Upper lobe of right lung (tissue), 1 donor: ENCODE results near the gene HEXD. TPM values are rescaled to one million over a fixed set of nuclear protein-coding genes. Genes with fewer than 3 reads are reported as not detected.

Experiments
- ATAC-seq: fragments of 200-7000 bp; cut with Tn5 transposase; one replicate; pipeline ENCODE4 v1.9.1; 2020; ENCODE audit warnings: mild to moderate bottlenecking, moderate library complexity
- DNase-seq: peaks from one replicate; pipeline ENCODE4 v3.0.0-alpha.2; 2020
- H3K27ac ChIP-seq: fragments of 200-600 bp; one replicate; pipeline ENCODE4 v1.8.0; 2022
- H3K27me3 ChIP-seq: fragments of 200-600 bp; one replicate; pipeline ENCODE4 v1.8.0; 2022; ENCODE audit warnings: mild to moderate bottlenecking
- H3K36me3 ChIP-seq: fragments of 200-600 bp; one replicate; pipeline ENCODE4 v1.8.0; 2022
- H3K4me1 ChIP-seq: fragments of 200-600 bp; one replicate; pipeline ENCODE4 v1.8.0; 2022
- H3K4me3 ChIP-seq: fragments of 200-600 bp; one replicate; pipeline ENCODE4 v1.8.0; 2022; ENCODE audit warnings: mild to moderate bottlenecking
- H3K9me3 ChIP-seq: fragments of 200-600 bp; one replicate; pipeline ENCODE4 v1.8.0; 2022
- CTCF ChIP-seq: fragments of 200-600 bp; IDR thresholded peaks from one replicate; pipeline ENCODE4 v1.8.0; 2022; ENCODE audit warnings: antibody characterized with exemption
- intact Hi-C: fragments of 100-400 bp; cut with DNase I; formaldehyde crosslinking; loops from one replicate; pipeline ENCODE4 v1.11.0; 2022
- long read RNA-seq: library from polyadenylated mRNA; unstranded; transcript quantifications from one replicate; pipeline ENCODE4 v2.0.0, GENCODE V29; 2021
- total RNA-seq: library from RNA; stranded (reverse); fragmentation: NEBNext Ultra II Directional; extraction: Animal tissue kit (Norgen Biotek cat#: 25700); gene quantifications from one replicate; pipeline ENCODE4 v1.2.1, GENCODE V29; 2021
- donor health status: DM: no; HTN: yes; CAD: no; lungs with severe emphysema.

Gene HEXD
- total RNA-seq, result 49.1 TPM
- long read RNA-seq, transcript HEXDC-201 (13 exons, 1,853 nt), result major isoform, 13 of 101 reads
- long read RNA-seq, partial matches to known transcripts, result 20 of 101 reads
- long read RNA-seq, other reads (novel, unspliced or antisense), result 63 of 101 reads

- ATAC-seq (peak; percentile 97), DNase-seq (peak; percentile 94)
- no peak for TF ChIP-seq CTCF
- intact Hi-C loops, result no loop called here
- H3K4me1 ChIP-seq, result peaks cover 15% of the 10 kb centered on the region
- H3K4me3 ChIP-seq, result peak within 1 kb of the TSS; percentile 93
- peak within 1 kb of the TSS; percentile 89 for H3K27ac ChIP-seq
- no peaks in the 10 kb centered on the region for H3K9me3 ChIP-seq
- H3K27me3 ChIP-seq, result no peaks in the 10 kb centered on the region
- H3K36me3 ChIP-seq, result peaks cover 10% of the 10 kb centered on the region
These were observed at the start of gene HEXD, which contains the start of gene OGFOD3 for GRCh38 chr17:82418001-82418986. HEXD (plus strand) TSS chr17:82418347; CDS start chr17:82419800, 1,453 bp downstream. OGFOD3 (minus strand) TSS chr17:82418586; CDS start chr17:82418485, 101 bp downstream.

DNA sequence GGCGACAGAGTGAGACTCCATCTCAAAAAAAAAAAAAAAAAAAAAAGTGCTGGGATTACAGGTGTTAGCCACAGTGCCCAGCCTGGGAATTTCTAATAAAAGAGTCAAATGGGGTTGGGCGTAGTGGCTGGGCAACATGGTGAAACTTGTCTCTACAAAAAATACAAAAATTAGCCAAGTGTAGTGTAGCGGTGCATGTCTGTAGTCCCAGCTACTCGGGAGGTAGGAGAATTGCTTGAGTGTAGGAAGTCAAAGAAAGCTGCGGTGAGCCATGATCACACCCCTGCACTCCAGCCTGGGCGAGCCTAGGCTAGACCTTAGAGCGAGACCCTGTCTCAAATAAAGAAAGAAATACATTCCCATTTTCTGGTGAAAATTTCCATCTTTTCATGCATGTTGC is 48.9 kb upstream of the HEXD start:
- H3K36me3 ChIP-seq, result no peaks in the 10 kb centered on the region
- H3K4me1 ChIP-seq, result peaks cover 10% of the 10 kb centered on the region
- DNase-seq (no peak), ATAC-seq (no peak)
- TF ChIP-seq CTCF, result no peak
- peaks cover 48% of the 10 kb centered on the region for H3K27me3 ChIP-seq
- H3K27ac ChIP-seq, result no peak overlapping the region
- H3K9me3 ChIP-seq, result no peaks in the 10 kb centered on the region
- intact Hi-C loops, result no loop called here
- no peak overlapping the region for H3K4me3 ChIP-seq

DNA sequence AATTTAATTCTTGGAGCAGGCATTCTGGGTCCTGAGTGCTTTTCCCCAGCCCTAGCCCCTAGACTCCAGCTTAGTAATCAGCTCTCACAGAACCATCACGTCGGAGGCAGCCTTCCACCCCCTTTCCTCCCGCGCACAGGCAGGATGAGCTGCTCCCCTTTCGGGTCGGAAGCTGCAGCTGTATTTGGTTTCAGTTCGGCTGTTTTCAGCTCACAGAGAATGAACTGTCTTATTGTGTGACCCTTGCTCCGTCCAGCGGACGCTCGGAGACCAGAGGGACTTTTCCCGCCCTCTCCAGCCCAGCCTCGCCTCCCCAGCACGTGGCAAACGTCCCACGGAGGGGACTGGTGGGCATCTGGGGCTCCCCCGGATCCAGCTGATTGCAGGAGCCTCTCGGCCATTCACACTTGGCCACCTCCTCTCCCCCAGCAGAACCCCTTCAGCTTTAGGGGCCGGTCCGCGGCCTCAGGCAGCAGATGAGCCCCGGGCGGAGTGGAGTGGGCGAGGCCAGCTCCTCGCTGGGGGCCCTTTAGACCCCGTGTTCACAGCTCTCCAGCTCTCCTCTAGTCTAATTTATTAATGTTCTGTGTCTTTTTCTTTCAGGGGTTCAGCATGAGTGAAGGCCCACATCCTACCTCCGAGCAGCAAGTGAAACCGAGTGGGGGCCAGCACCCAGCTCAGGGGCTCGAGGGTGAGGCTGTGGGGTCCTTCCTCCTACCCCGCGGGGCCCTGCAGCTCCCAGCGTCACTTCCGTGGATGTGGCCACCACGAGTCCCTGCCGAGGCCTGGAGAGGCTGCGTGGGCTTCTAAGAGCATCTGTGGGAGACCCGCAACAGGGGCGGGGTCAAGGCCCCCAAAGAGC is 47.4 kb upstream of the HEXD start:
- peak overlapping the region; percentile 39 for H3K4me3 ChIP-seq
- H3K36me3 ChIP-seq, result no peaks in the 10 kb centered on the region
- H3K4me1 ChIP-seq, result peaks cover 10% of the 10 kb centered on the region
- no peak overlapping the region for H3K27ac ChIP-seq
- H3K9me3 ChIP-seq, result no peaks in the 10 kb centered on the region
- ATAC-seq (peak; percentile 6), DNase-seq (no peak)
- TF ChIP-seq CTCF, result no peak
- H3K27me3 ChIP-seq, result peaks cover 63% of the 10 kb centered on the region
- intact Hi-C loops, result no loop called here

DNA sequence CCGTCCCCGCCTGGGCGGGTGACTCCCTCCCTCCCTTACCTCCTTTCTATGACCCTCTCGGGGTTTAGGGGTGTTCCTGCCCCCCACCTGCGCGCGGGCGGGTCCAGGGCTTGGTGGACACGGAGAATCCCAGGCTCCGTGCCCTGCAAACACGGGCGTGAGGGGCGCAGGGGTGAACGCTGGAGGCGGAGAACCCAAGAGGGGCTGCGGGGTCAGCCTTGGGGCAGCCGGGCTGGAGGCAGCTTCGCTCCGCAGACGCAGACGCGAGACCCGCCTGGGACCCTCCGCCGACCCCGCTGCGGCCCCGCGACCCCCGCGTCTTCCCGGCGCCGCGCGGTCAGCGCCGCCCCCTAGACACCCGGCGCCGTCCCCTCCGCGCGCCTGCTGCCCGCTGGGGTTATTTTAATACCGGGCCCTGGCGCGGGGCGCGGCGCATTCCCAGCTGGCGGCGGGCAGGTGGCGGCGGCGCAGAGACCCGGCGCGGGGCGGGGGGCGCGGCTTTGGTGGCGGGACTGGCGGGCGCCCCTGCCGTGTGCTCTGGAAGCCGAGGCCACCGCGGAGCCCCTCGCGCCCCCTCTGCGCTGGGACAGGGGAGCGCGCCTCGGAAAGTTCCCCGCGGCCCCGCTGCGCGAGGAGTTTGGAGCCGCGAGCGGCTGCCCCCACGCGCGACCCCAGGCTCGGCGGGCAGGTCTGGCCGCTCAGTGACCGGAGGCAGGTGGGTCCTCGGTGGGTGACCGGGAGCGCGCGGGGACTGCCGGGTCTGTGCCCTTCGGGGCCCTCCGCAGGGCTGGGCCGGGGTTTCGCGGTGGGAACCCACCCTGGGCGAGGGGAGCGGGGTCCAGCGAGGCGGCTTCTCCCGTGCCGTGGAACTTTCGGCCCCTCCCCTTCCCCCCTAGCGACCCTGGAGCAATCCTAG is 46.6 kb upstream of the HEXD start, which contains the start of gene UTS2R:
TSS of gene UTS2R (plus strand) at position 433 of the 916 bp plus-strand sequence. CDS start 2,560 bp downstream, outside the sequence.
- DNase-seq, result no peak
- Histone ChIP-seq H3K36me3 (no peaks in the 10 kb centered on the region), H3K9me3 (no peaks in the 10 kb centered on the region), H3K4me1 (peaks cover 10% of the 10 kb centered on the region), H3K27ac (no peak within 1 kb of the TSS), H3K27me3 (peaks cover 72% of the 10 kb centered on the region), H3K4me3 (peak within 1 kb of the TSS; percentile 39)
- no peak for TF ChIP-seq CTCF
- no peak for ATAC-seq
- intact Hi-C loops, result no loop called here
